Osteocyte (in vitro differentiated cells): Measurements from ENCODE around the gene ANG. TPM values are rescaled to one million over a fixed set of nuclear protein-coding genes. Genes with fewer than 3 reads are reported as not detected.

ENCODE experiments used
- DNase-seq: peaks from one replicate; pipeline ENCODE4 v3.0.0; 2021; ENCODE audit warnings: mixed read lengths; ENCODE audit not compliant: unreplicated experiment; ENCODE audit errors: extremely low spot score
- H3K27ac Mint-ChIP-seq: one replicate; pipeline ENCODE4 v1.8.0; 2021; ENCODE audit warnings: mild to moderate bottlenecking, mixed read lengths; ENCODE audit not compliant: unreplicated experiment
- H3K27me3 Mint-ChIP-seq: one replicate; pipeline ENCODE4 v1.8.0; 2021; ENCODE audit warnings: mixed read lengths; ENCODE audit not compliant: unreplicated experiment
- H3K36me3 Mint-ChIP-seq: one replicate; pipeline ENCODE4 v1.8.0; 2021; ENCODE audit warnings: mixed read lengths; ENCODE audit not compliant: unreplicated experiment
- H3K4me1 Mint-ChIP-seq: one replicate; pipeline ENCODE4 v1.8.0; 2021; ENCODE audit warnings: mixed read lengths; ENCODE audit not compliant: unreplicated experiment
- H3K4me3 Mint-ChIP-seq: one replicate; pipeline ENCODE4 v1.8.0; 2021; ENCODE audit warnings: mild to moderate bottlenecking, moderate library complexity, mixed read lengths; ENCODE audit not compliant: unreplicated experiment
- H3K9me3 Mint-ChIP-seq: one replicate; pipeline ENCODE4 v1.8.0; 2021; ENCODE audit warnings: mixed read lengths; ENCODE audit not compliant: unreplicated experiment
- total RNA-seq: library from RNA; stranded (reverse); gene quantifications from 2 replicates; pipeline ENCODE4 v1.2.1, GENCODE V29; 2021
- TF ChIP-seq, protein P1 (sequence below): fragments of 200-600 bp; sonication (generic); IDR thresholded peaks from 2 replicates; pipeline ENCODE4 v1.5.0; 2021; ENCODE audit warnings: antibody characterized with exemption, mild to moderate bottlenecking, moderate library complexity

ANG gene
- total RNA-seq, 1 donor from 2014 or later: 7.4 TPM

DNA sequence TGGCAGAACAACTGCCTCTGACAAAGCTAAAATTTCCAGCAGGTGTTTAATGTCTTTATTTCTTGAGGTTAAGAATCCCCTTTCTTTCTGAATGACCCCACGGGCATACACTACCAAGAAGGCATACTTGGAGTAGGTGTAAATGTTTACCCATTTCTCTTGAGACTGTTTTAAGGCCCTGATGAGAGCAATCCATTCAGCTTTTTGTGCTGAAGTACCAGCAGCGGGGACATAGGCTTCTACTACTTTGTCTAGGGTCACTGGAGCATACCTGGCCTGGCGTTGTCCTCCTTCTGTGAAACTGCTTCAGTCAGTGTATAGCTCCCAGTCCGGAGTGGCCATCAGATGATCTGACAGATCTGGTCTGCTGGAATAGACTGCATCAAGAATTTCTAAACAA is 22.7 kb downstream of the ANG start:
- H3K36me3 Mint-ChIP-seq: no peaks in the 10 kb centered on the region
- TF ChIP-seq, protein P1, sequence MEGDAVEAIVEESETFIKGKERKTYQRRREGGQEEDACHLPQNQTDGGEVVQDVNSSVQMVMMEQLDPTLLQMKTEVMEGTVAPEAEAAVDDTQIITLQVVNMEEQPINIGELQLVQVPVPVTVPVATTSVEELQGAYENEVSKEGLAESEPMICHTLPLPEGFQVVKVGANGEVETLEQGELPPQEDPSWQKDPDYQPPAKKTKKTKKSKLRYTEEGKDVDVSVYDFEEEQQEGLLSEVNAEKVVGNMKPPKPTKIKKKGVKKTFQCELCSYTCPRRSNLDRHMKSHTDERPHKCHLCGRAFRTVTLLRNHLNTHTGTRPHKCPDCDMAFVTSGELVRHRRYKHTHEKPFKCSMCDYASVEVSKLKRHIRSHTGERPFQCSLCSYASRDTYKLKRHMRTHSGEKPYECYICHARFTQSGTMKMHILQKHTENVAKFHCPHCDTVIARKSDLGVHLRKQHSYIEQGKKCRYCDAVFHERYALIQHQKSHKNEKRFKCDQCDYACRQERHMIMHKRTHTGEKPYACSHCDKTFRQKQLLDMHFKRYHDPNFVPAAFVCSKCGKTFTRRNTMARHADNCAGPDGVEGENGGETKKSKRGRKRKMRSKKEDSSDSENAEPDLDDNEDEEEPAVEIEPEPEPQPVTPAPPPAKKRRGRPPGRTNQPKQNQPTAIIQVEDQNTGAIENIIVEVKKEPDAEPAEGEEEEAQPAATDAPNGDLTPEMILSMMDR: no peak
- peaks cover 12% of the 10 kb centered on the region for H3K4me1 Mint-ChIP-seq
- no peaks in the 10 kb centered on the region for H3K9me3 Mint-ChIP-seq
- H3K4me3 Mint-ChIP-seq: no peak overlapping the region
- H3K27ac Mint-ChIP-seq: no peak overlapping the region
- DNase-seq: no peak
- peaks cover 2% of the 10 kb centered on the region for H3K27me3 Mint-ChIP-seq

DNA sequence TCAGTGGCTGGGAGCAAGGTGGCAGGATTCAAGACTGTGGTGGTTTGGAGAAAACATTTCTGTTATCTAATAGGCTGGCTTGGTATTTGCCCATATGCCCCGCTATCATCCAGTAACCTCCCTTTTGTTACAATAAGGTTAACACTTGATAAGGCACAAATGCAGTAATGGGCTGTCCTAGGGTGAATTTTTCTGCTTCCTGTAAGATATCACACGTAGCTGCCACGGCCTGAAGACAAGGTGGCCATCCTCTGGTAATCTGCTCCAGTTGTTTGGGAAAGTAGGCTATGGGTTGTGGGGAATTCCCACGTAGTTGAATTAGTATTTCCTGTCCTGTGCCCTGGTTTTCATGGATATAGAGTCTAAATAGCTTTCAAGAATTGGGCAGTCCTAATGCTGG is 23.1 kb downstream of the ANG start:
- Mint-ChIP-seq H3K4me3 (no peak overlapping the region), H3K4me1 (peaks cover 12% of the 10 kb centered on the region), H3K27me3 (peaks cover 2% of the 10 kb centered on the region), H3K36me3 (no peaks in the 10 kb centered on the region), H3K9me3 (no peaks in the 10 kb centered on the region), H3K27ac (no peak overlapping the region)
- TF ChIP-seq, protein P1: no peak
- no peak for DNase-seq

GRCh38 chr14:20712904-20713303 is 24.3 kb downstream of the ANG start:
- Mint-ChIP-seq H3K4me1 (peaks cover 8% of the 10 kb centered on the region), H3K4me3 (no peak overlapping the region), H3K9me3 (no peaks in the 10 kb centered on the region), H3K27ac (no peak overlapping the region), H3K36me3 (no peaks in the 10 kb centered on the region), H3K27me3 (peaks cover 2% of the 10 kb centered on the region)
- TF ChIP-seq, protein P1: no peak
- DNase-seq: no peak

GRCh38 chr14:20714593-20715250 is 26.2 kb downstream of the ANG start:
- no peak overlapping the region for H3K27ac Mint-ChIP-seq
- peaks cover 2% of the 10 kb centered on the region for H3K27me3 Mint-ChIP-seq
- peak; percentile 86 for DNase-seq
- H3K4me3 Mint-ChIP-seq: no peak overlapping the region
- TF ChIP-seq, protein P1: no peak
- H3K9me3 Mint-ChIP-seq: no peaks in the 10 kb centered on the region
- H3K4me1 Mint-ChIP-seq: peaks cover 8% of the 10 kb centered on the region
- H3K36me3 Mint-ChIP-seq: no peaks in the 10 kb centered on the region

- no peak overlapping the region for H3K4me3 Mint-ChIP-seq
- H3K27ac Mint-ChIP-seq: no peak overlapping the region
- no peaks in the 10 kb centered on the region for H3K9me3 Mint-ChIP-seq
Measured at GRCh38 chr14:20719777-20720176, 31.2 kb downstream of the ANG start.

More at GRCh38 chr14:20719777-20720176, 31.2 kb downstream of the ANG start:
- H3K4me1 Mint-ChIP-seq: peaks cover 4% of the 10 kb centered on the region
- peaks cover 2% of the 10 kb centered on the region for H3K27me3 Mint-ChIP-seq
- DNase-seq: no peak
- H3K36me3 Mint-ChIP-seq: no peaks in the 10 kb centered on the region
- TF ChIP-seq, protein P1: no peak
